NCI-H2196 treated with DMSO at 0.1 percent for 48 hours (cell line): ENCODE results near the gene ACTR1B.
"Not testable (repeated sequence)": the region's sequence is repeated elsewhere in the genome, so short reads cannot be mapped to it uniquely, and the experiment has no call there.

ENCODE experiments used
- DNase-seq: peaks from one replicate; lab custom pipeline; 2025; ENCODE audit not compliant: unreplicated experiment; lab: John Stamatoyannopoulos, UW

The ACTR1B gene

GRCh38 chr2:97663962-97664635 lies at the start of gene ACTR1B:
TSS of gene ACTR1B (minus strand) at chr2:97664044. CDS start at chr2:97663890, 154 bp downstream.
- peak; percentile 99 for DNase-seq

GRCh38 chr2:97712693-97713295 lies 49.0 kb upstream of the ACTR1B start:
- DNase-seq: no peak

- not testable (repeated sequence) for DNase-seq
Observed at GRCh38 chr2:97712175-97712574, 48.3 kb upstream of the ACTR1B start.

- DNase-seq: no peak
Observed at GRCh38 chr2:97711394-97711711, 47.5 kb upstream of the ACTR1B start.

GRCh38 chr2:97708608-97709007 lies 44.8 kb upstream of the ACTR1B start:
- no peak for DNase-seq

GRCh38 chr2:97708048-97708380 lies 44.2 kb upstream of the ACTR1B start:
- no peak for DNase-seq

GRCh38 chr2:97707362-97708047 lies 43.7 kb upstream of the ACTR1B start:
- no peak for DNase-seq

- DNase-seq: no peak
Observed at GRCh38 chr2:97706708-97707345, 43.0 kb upstream of the ACTR1B start.

- DNase-seq: no peak
Observed at GRCh38 chr2:97706112-97706511, 42.3 kb upstream of the ACTR1B start.

GRCh38 chr2:97704989-97705388 lies 41.1 kb upstream of the ACTR1B start:
- no peak for DNase-seq

GRCh38 chr2:97703741-97704140 lies 39.9 kb upstream of the ACTR1B start:
- no peak for DNase-seq

GRCh38 chr2:97702731-97703470 lies 39.1 kb upstream of the ACTR1B start:
- no peak for DNase-seq

GRCh38 chr2:97701851-97702465 lies 38.1 kb upstream of the ACTR1B start:
- no peak for DNase-seq

GRCh38 chr2:97701186-97701585 lies 37.3 kb upstream of the ACTR1B start:
- no peak for DNase-seq

- DNase-seq: peak; percentile 33
Observed at GRCh38 chr2:97699765-97700444, 36.1 kb upstream of the ACTR1B start.

- DNase-seq: no peak
Observed at GRCh38 chr2:97698530-97698929, 34.7 kb upstream of the ACTR1B start.

GRCh38 chr2:97697252-97698235 lies 33.7 kb upstream of the ACTR1B start:
- peak; percentile 67 for DNase-seq

GRCh38 chr2:97695744-97696143 lies 31.9 kb upstream of the ACTR1B start:
- no peak for DNase-seq

- DNase-seq: no peak
Observed at GRCh38 chr2:97693476-97693875, 29.6 kb upstream of the ACTR1B start.
